ENCODE results near the gene DAPK2.

- TF ChIP-seq TFCP2L1 (CRISPR knock-in tag; IDR thresholded peaks at IDR 0.05) (no peak), NR3C1 (IDR thresholded peaks at IDR 0.05) (no peak), CTCF (IDR thresholded peaks at IDR 0.05) (no peak), POLR2A (IDR thresholded peaks at IDR 0.05; ENCODE audit: low read length) (no peak), JUN (IDR thresholded peaks at IDR 0.05) (no peak), PBX3 (IDR thresholded peaks at IDR 0.05) (no peak), CHD2 (IDR thresholded peaks at IDR 0.05; ENCODE audit: low read length, partially characterized antibody) (no peak), PHF8 (IDR thresholded peaks at IDR 0.05; ENCODE audit: borderline replicate concordance, low read depth) (no peak), ELK1 (IDR thresholded peaks at IDR 0.05; ENCODE audit: low read depth, low read length) (no peak), JUNB (IDR thresholded peaks at IDR 0.05) (no peak), HDAC2 (IDR thresholded peaks at IDR 0.05) (no peak), CBX2 (IDR thresholded peaks at IDR 0.05; ENCODE audit: borderline replicate concordance, low read depth) (no peak), HOXA7 (CRISPR knock-in tag; IDR thresholded peaks at IDR 0.05) (no peak)
Measured at GRCh38 chr15:63879995-63880394, 166.3 kb downstream of the DAPK2 start.

Data from A549 (cell line).